ENCODE data around the gene MEIS3.

The MEIS3 gene

GRCh38 chr19:47419030-47419783, at the start of gene MEIS3:
MEIS3 (minus strand) TSS chr19:47419527; CDS start chr19:47419081, 446 bp downstream.
- TF ChIP-seq CTCF (IDR thresholded peaks at IDR 0.05) = no peak

- no peak for TF ChIP-seq CTCF (IDR thresholded peaks at IDR 0.05)
These were observed 48.6 kb upstream of the MEIS3 start for GRCh38 chr19:47467914-47468313.

- TF ChIP-seq CTCF (IDR thresholded peaks at IDR 0.05) = no peak
These were observed 46.6 kb upstream of the MEIS3 start for GRCh38 chr19:47465957-47466356.

GRCh38 chr19:47464675-47465419, 45.5 kb upstream of the MEIS3 start:
- TF ChIP-seq CTCF (IDR thresholded peaks at IDR 0.05) = no peak

GRCh38 chr19:47461876-47462275, 42.5 kb upstream of the MEIS3 start:
- TF ChIP-seq CTCF (IDR thresholded peaks at IDR 0.05) = no peak

GRCh38 chr19:47459477-47459876, 40.1 kb upstream of the MEIS3 start:
- TF ChIP-seq CTCF (IDR thresholded peaks at IDR 0.05) = no peak

GRCh38 chr19:47458672-47459071, 39.3 kb upstream of the MEIS3 start:
- no peak for TF ChIP-seq CTCF (IDR thresholded peaks at IDR 0.05)
